GM19328 (cell line): ENCODE data around the gene RPS6KA2.

ENCODE experiments used
- ATAC-seq: cut with Tn5 transposase; IDR thresholded peaks from one replicate; pipeline ENCODE4 v1.9.1; 2021; ENCODE audit warnings: mild to moderate bottlenecking, moderate library complexity; ENCODE audit not compliant: unreplicated experiment

Gene RPS6KA2

DNA sequence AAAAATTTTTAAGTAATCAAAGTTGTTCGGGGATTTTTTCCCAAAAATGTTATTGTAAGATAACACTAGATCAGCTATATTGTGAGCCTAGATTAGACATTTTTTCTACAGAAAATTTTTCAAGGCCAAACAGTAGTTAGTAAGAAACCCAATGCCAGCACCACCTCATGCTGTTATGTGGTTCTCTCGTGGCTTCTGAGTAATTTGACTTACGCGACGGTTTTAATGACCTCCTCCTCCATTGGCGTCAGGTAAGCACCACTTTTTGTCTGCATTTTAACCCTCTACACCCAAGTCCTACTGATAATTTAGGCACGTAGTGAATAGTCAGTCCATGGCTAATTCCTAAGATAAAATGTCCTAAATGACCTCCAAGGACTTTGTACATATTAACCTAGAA is 9.7 kb downstream of the RPS6KA2 start:
- no peak for ATAC-seq

DNA sequence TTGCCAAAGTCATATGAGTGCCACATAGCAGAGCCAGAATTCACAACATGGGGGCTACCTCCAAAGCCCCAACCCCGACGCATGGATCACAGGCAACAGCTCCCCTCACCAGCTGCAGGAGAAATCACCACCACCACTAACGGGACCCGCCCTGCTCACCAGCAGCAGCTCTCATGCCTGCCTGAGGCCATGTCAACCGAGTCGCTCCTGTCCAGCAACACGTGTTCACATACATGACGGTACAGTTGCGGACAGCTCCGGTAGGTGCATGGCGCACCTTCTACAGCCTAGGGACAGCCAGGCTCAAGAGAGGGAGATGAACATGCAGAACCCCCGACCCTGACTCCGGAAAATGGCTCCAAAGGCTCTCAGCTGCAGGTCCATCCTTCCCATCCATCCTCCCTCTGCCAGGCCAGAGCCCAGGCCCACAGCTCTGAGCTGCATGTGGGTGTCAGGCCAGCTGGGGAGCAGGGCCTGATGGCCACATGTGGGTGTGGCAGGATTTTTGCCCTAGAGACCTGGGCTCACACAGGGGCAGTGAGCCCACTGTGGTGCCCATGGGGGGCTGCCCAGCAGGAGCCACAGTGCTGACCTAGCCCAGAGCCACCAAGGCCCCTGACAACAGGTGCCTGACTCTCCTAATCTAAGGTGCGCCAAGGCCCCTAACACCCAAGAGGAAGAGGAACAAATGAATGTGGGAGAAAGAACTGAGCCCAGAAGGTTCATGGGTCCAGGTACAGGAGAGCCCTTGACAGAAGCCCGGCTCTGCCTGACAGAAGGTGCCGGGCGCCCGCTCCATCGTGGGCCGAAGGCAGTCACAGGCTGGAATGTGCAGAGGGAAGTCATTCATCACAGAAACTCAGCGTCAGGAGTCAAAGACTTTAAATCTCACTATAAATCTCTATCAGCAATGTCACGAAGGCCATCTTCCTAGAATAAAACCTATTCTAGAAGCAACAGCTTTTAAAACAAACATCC is 10.5 kb downstream of the RPS6KA2 start:
- no peak for ATAC-seq

DNA sequence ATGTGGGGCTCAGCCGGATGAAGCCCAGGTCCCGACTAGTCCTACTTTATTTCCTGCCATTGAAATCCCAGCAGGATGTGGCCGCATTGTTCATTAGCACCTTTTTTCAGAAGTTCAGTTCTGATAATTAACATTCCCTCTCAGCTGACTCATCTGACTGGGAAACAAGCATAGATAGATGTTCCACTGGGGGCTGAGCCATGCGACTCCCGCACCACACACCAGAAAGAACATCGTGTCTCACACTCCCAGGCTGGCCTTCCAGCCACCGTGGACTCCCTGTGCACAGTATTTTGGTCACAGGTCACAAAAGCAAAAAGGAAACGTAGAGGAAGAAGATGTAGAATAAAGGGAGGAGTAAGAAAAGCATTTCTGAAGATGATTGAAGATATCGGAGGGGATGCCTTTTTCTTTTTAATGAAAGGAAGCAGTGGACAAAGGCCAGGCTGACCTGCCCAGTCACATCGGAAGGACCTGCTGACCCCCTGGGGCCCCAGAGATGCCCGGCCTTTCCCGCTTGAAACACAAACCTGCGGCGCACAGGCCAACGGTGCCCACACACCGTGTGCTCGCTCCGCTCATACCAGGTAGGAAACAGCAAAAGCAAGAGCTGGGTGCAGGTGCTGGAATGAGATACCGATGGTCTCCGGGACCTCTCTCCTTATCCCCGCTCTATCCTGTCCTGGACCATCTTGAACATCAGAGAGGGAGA is 11.8 kb downstream of the RPS6KA2 start:
- no peak for ATAC-seq

DNA sequence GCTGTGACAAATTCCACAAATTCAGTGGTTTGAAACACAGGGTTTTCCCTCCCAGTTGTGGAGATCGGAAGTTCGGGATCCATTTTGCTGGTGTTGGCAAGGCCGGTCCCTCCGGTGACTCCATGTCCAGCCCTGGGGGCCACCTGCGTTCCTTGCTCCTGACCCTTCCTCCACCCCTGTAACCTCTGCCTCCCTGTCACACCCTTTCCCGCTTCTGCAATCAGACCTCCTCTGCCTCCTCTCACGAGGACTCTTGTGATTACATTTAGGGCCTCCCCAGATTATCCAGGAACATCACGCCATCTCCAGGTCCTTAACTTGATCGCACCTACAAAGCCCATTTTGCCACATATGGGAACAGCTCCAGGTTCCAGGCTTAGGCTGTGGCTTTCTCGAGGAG is 12.5 kb downstream of the RPS6KA2 start:
- ATAC-seq: no peak

DNA sequence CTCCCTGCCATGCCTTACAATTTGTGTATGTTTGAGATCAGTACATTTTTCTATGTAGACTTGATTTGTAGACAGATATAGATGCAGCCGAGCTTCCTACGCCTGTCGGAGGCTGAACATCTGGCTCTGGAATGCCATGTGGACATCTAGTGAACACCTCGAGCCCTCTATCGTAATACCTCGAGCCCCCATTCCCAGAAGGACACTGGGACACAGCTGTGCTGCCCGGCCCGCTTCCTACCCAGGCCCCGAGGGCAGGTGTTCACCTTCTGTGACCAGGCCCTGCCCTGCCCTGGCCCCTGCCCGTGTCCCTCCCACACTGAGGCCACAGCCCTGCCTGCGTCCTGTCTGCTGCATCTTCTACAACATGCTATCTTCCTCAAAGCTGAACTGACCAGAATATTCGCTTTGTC is 12.9 kb downstream of the RPS6KA2 start:
- ATAC-seq: no peak

DNA sequence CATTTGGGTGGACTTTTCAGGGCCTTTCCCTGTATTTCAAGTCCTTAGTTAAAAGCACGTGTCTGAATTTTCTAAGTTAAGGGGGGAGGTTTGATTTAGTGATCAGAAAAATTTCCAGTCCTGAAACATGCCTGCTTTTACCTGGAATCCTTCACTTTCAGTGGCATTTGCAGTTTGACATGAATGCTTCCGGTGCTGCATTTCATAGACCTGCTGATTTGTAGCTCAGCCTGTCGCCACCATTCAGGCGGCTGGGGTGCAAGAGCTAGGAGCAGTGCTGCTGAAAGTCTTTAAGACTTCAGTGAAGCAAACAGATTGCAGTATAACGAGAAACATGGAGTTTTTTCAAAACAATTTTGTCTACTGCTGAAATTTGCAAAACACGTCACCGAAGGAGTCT is 14.0 kb downstream of the RPS6KA2 start:
- no peak for ATAC-seq

DNA sequence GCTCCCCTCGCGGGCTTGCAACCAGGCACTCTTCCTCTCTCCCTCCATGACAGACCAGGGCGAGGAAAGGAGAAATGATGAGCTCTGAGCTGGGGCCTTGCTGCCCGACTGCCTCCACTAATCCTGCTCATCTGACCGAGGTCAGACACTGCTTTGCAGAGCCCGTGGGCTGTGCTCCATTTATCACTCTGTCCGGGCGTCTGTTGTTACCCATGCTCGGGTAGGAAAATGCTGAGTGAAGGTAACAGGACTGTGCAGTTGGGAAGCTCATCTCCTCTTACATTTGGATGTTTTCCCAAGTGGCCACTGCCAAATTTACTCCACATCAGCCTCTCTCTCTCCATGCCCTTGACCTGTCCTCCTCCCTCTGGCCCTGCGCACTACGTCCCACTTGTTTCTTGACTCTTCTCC is 14.6 kb downstream of the RPS6KA2 start:
- ATAC-seq: no peak

DNA sequence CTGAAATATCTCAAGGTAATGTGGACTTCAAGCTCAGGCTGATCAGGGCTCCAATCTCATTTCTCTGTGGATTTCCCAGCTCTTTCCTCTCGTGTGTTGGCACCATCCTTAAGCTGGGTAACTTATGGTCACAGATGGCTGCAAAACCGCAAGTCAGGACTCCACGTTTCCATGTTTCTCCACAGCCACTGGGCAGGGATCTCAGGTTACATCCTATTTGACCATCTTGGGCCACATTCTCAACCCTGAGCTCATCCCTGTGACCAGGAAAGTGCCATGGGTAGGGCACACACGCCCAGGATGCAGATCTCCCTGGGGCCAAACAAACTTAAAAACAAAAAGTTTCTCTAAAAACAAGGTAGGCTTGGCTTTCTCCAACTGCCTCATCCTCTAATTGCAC is 15.4 kb downstream of the RPS6KA2 start:
- ATAC-seq: no peak

DNA sequence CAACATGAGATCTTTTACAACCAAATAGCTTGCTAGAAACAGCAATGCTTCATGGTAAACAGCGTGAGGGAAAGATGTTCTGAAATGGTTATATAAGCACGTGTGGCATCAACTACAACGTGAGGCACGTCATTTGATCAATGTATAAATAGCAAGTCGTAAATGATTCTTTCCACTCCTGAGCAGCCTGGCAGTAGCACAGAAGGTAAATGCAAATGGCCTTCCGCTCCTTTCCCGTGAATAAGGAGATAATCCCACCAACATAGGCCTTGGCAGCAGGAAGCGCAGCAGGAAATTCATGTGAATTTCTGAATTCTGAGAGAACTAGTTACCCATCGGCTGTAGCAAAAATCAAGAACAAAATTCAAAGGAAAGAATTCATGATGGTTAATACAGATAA is 17.0 kb downstream of the RPS6KA2 start:
- no peak for ATAC-seq

DNA sequence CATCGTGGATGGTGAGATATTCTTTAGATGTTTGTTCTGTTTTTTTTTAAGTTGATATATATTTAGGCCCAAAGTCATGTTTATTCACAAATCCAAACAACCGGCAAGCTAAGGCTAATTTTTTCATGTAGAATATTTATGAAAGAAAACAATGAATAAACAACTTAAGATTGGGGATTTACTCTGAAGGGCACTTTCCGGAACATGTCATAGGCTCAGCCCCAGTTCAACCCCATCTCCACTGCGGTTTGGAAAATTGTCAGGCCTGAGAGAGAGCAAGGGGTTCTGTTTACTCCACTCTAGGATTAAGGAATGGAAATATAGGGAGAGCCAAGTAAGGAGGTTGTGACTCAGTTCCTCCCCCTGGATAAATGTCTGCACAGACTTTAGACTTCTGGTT is 18.3 kb downstream of the RPS6KA2 start:
- ATAC-seq: no peak

DNA sequence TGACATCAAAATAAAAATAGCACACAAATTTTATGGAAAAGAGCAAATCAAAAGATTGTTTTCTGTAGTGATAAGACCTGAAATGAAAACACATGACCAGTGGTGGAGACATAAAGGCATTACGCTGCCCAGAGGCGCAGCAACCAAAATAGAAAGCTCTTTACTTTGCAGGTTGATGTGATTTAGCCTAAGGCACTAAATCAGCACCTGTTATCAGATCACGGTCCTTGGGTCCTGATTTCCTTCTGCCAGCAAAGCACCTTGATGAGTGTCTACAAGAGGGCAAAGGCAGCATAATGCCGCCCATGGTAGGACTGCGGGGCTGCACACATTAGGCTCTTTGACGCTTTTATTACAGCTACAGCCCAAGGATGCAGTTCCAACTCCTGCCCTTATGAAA is 21.3 kb downstream of the RPS6KA2 start:
- ATAC-seq: no peak

DNA sequence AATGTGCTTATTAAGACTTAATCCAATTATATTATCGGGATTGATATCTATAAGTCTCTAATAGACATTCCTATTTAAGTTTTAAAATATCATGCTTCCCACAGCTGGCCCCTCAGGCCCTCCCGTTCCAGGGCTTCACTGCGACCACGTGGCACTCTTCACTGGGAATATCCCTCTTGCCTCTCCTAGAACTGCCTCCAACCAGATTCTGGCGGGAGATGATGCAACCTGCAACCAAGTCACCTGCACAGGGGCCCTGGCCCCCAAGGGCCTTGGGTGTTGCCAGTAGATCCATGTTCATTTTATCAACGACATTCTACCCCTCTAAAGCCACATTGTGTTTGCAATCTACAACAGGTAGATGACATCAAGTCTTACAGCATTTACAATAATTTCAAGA is 22.1 kb downstream of the RPS6KA2 start:
- no peak for ATAC-seq

DNA sequence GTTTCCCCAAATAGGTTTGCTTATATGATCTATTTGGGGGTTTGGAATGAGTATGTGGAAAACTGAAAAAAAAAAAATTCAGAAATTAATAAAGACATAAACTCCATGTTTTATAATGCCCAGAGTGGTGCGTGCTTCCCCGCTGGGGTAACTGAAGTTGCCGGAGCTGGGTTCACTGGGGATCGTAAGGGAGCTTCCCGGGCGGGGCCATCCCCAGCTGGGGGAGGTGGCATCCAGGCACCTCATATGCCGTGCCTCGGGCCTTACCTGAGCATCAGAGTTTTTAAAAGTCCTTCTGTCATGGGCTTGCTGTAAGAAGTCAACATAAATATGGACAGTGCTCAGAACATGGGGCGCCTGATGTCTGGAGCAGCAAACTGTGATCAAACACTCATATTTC is 22.7 kb downstream of the RPS6KA2 start:
- no peak for ATAC-seq

DNA sequence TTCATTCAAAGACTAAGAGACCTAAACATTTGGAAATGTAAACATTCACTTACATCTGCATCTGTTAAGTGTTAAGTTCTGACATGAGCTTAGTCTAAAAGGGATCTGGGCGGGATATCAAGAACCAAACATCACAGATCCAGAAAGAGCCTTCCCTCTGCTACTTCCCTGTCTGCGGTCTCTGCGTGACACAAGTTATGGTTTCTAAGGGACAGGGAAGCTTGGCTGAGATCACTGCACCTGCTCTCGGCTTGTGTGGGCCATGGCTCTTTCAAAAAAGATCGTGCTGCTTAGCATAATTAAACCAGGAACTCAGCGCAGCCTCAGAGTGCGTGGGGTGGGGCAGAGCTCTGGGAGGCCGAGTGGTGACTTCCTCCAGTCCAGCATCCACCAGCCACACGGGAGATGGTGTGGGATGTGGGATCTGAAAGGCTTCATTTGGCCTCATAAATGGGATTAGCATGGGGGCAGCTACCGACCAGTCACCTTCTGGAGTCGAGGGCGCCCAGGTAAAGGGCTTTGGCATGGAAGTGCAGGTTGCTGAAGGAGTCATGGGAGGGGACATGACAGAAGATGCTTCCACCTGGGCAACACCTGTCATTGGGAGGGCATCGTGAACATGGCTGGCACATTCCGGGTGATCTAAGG is 23.9 kb downstream of the RPS6KA2 start:
- ATAC-seq: no peak

DNA sequence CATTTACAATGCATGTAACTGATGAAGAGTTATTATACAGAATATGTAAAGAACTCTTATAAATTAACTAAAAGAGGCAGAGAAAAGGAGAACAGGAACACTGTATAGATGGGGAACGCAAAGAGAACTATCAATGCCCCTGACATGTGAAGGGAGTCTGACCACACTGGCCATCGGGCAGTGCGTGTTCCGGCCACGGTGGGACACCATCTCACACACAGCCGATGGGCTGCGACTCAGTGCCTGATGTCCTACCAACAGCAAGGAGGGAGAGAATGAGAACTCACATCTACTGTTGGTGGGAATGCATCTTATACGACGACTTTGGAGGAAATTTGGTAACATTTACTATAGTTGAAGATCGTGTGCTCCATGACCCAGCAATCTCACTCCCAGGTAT is 25.1 kb downstream of the RPS6KA2 start:
- ATAC-seq: no peak

DNA sequence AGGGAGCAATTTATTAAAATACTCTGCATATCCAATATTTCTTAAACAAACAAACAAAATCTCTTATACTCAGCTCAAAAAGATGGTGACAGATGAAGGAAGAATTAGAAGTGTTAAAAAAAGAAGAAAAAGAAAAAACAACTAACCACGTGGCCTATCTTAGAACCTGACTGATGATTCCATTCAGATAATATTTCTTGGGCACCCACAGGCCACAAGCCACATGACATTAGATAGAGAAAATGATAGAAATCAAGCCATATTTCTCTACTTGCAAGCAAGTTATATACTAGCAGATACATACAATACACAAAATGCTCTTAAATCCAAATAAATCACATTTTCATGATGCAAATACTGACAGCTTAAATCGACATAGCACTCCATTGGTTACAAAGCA is 26.1 kb downstream of the RPS6KA2 start:
- no peak for ATAC-seq

DNA sequence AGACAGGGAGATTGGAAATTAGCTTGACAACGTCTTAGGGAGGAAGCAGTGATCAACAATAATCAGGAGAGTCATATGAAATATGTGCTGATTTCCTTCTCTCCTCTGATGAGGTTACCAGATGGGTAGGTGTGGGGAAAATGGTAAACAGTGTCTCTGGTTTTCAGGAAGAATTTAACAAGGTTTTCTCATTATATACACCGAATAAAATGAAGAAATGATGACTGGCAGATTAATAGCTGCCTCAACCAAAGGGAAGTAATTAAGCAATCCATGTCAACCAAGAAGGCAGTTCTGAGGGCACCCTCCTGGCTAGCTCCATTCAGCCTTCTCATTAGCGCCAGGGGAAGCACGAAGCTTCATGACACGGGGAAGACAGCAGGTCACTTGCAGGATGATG is 27.8 kb downstream of the RPS6KA2 start:
- ATAC-seq: no peak

DNA sequence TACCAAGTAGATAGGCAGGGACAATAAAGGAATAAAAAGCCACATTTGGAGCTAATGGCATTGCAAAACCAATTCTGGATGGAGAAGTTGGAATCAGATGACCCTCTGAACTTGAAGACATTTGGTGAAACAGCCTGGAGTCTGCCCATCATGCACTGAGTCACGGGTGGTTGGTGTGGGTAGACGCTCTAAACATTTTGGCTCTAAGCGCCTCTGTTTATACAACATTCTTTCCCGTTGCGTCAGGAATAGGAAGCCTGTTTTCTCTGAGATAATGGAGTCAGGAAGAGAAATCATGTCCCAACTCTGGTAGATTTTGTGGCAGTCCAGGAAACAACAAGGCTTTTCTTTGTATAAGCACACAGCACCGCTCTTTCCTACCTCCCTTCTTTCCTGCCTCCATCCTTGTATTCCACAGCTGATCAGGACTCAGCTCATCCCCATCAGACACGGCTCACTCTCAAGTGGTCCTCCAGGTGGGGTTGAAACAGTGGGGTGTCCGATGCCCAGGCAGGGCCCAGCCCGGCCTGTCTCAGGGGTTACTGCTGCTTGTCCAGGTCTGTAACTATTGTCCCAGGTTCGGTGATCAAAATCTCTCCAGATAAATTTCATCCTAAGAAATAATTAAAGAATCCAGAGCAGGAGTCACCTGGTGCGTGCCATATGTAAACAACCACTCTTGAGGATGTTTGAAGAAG is 28.5 kb downstream of the RPS6KA2 start:
- ATAC-seq: no peak

DNA sequence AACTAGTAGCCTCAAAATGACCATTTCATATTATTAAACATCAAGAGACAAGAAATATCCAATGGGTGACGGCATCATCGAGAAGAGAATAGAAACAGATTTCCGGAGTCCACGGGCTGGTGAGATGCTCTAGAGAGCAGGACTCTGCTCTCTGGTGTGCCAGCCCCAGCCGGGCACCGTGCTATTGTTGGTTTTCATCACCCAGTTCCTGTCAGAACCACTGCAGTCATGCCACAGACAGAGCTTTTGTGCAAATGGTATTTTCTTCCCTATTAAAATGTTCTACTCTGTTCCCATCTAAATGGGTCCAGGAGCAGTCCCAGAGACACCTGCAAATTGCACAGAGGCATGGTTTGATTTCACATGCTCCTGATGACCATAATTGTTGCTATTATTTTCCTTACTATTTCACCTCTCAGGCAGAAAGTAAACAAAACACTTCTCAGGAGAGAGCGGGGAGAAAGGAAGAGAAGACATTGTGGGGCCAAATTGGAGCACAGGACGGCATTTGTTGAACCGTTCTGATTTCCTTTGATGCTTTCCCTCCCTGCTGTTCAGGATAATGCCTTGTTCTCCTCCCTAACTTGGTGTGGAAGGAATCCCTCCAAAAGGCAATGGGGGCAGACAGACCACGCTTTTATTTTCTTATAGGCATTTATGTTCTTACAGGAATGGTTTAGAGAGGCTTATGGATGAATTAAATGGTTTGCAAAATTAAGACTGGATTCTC is 29.2 kb downstream of the RPS6KA2 start:
- no peak for ATAC-seq

DNA sequence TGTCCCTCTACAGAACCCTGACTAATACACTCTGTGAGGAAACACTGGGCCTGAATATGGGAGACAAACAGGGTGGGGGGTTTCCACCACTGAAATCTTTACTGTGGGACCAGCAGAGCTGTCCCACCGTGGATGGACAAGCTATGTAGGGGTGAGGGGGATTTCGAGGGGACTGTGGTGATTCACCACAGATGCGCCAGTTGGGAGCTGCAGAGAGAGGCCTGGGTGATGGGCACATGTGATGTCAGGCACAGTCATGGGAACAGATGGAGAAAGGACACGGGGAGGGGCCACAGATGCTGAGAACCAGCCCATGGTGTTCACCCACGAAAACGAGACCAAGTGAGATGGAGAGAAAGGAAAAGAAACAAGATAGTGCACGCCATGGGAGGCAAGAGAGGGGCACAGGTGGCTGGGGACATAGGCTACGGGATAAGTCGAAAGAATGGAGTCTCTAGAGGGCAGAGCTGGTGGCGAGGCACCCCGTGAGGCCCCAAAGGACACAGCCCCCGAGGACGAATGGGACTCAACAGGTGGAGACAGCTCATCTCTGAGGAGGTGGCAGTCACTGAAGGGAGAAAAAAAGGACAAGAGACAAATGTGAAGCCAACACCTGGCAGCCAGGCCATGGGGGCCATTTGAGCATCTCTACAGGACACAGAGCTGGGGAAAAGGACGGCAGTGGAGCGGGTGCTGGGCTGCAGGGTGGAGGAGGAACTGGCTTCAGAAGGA is 30.1 kb downstream of the RPS6KA2 start:
- ATAC-seq: no peak
